ENCODE results near the gene FGD6. TPM values are rescaled to one million over a fixed set of nuclear protein-coding genes. Genes with fewer than 3 reads are reported as not detected.

The FGD6 gene
- total RNA-seq, 2 experiments from 2014 or later, result 0.78 to 1.1 TPM

DNA sequence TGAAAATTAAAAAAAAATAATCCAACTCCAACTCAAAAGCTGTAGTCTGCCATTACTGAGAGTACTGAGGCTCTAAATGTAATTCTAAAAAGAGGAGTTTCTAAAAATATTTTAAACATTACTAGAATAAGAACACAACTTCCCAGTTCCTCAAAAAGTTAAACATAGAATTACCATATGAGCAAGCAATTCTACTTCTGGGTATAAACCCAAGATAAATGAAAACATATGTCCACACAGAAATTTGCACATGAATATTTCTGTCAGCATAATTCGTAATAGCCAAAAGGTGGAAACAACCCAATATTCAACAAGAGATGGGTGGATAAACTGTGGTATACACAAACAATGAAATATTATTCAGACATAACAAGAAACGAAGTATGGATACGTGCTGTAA lies 128.9 kb downstream of the FGD6 start:
- Mint-ChIP-seq H3K27ac (no peak overlapping the region), H3K36me3 (no peaks in the 10 kb centered on the region), H3K9me3 (no peaks in the 10 kb centered on the region), H3K4me1 (ENCODE audit: low read depth) (peaks cover 8% of the 10 kb centered on the region), H3K27me3 (no peaks in the 10 kb centered on the region), H3K4me3 (no peak overlapping the region)
- DNase-seq, result no peak
- intact Hi-C loops (cut with micrococcal nuclease), result no loop called here
- ChIA-PET CTCF (no interaction called here), POLR2A (no interaction called here)

DNA sequence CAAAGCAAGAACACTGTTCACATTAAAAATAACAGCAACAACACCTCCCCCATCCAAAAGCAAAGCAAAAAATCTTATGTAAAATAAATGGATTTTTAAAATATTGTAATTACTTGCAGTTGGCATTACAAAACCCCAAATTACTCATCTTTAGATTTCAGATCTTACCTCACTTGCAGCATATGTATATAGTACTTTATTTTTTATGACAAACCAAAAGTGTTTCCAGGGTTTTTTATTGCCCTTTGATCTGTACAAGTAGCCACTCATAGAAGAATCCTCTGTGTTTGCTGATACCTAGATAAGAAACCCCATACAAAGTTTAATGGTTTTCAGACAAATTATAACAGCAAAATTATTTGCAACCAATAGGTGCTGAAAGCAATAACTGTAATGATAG lies 131.7 kb downstream of the FGD6 start:
- ChIA-PET POLR2A (no interaction called here), CTCF (interaction anchor here (2.0 kb wide), 1 partner anchor 12 kb away, joined by 5 read pairs; the partner anchor contains the start of gene NR2C1)
- H3K4me1 Mint-ChIP-seq (ENCODE audit: low read depth), result peaks cover 8% of the 10 kb centered on the region
- H3K36me3 Mint-ChIP-seq, result no peaks in the 10 kb centered on the region
- no peak overlapping the region for H3K27ac Mint-ChIP-seq
- H3K27me3 Mint-ChIP-seq, result no peaks in the 10 kb centered on the region
- no peaks in the 10 kb centered on the region for H3K9me3 Mint-ChIP-seq
- intact Hi-C loops (cut with micrococcal nuclease), result loop anchor here (1.0 kb wide), 1 partner anchor 18 kb away; no protein-coding TSS in a partner anchor
- no peak overlapping the region for H3K4me3 Mint-ChIP-seq
- no peak for DNase-seq

GRCh38 chr12:95083938-95084337 lies 133.3 kb downstream of the FGD6 start:
- H3K9me3 Mint-ChIP-seq, result no peaks in the 10 kb centered on the region
- ChIA-PET CTCF (no interaction called here), POLR2A (no interaction called here)
- H3K27ac Mint-ChIP-seq, result no peak overlapping the region
- intact Hi-C loops (cut with micrococcal nuclease), result no loop called here
- no peak overlapping the region for H3K4me3 Mint-ChIP-seq
- H3K36me3 Mint-ChIP-seq, result no peaks in the 10 kb centered on the region
- peaks cover 8% of the 10 kb centered on the region for H3K4me1 Mint-ChIP-seq (ENCODE audit: low read depth)
- no peak for DNase-seq
- no peaks in the 10 kb centered on the region for H3K27me3 Mint-ChIP-seq

DNA sequence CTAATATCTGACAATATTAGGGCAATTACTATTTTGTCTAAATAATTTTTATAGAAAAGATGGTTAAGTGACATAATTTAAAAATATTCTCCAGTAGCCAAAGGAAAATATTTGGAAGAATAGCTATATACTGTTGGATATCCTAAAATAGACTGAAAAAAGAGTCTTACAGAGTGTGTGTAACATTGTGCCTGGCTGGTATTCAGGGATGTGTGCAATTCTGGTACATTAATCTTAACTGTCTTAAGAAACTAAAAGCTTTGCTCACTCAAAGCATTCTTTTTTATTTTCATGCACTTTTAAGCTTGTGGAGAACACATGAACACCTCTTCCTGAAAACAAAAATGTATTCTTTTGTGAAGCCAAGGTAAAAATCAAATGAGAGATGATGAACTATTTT lies 133.8 kb downstream of the FGD6 start:
- no peaks in the 10 kb centered on the region for H3K36me3 Mint-ChIP-seq
- no peaks in the 10 kb centered on the region for H3K9me3 Mint-ChIP-seq
- intact Hi-C loops (cut with micrococcal nuclease), result no loop called here
- ChIA-PET POLR2A (no interaction called here), CTCF (no interaction called here)
- no peaks in the 10 kb centered on the region for H3K27me3 Mint-ChIP-seq
- no peak overlapping the region for H3K27ac Mint-ChIP-seq
- H3K4me1 Mint-ChIP-seq (ENCODE audit: low read depth), result peaks cover 8% of the 10 kb centered on the region
- no peak overlapping the region for H3K4me3 Mint-ChIP-seq
- no peak for DNase-seq

- intact Hi-C loops (cut with micrococcal nuclease), result no loop called here
- H3K27ac Mint-ChIP-seq, result no peak overlapping the region
- ChIA-PET POLR2A (no interaction called here), CTCF (no interaction called here)
- H3K4me3 Mint-ChIP-seq, result no peak overlapping the region
- no peak for DNase-seq
- H3K9me3 Mint-ChIP-seq, result no peaks in the 10 kb centered on the region
- H3K4me1 Mint-ChIP-seq (ENCODE audit: low read depth), result peaks cover 6% of the 10 kb centered on the region
- H3K36me3 Mint-ChIP-seq, result peaks cover 4% of the 10 kb centered on the region
- no peaks in the 10 kb centered on the region for H3K27me3 Mint-ChIP-seq
These were observed 139.9 kb downstream of the FGD6 start for GRCh38 chr12:95077341-95077740.

- Mint-ChIP-seq H3K4me3 (no peak overlapping the region), H3K4me1 (ENCODE audit: low read depth) (peaks cover 13% of the 10 kb centered on the region), H3K36me3 (peaks cover 10% of the 10 kb centered on the region), H3K27me3 (no peaks in the 10 kb centered on the region), H3K9me3 (no peaks in the 10 kb centered on the region), H3K27ac (no peak overlapping the region)
- ChIA-PET POLR2A (no interaction called here), CTCF (interaction anchor here (1.4 kb wide), 1 partner anchor 16 kb away, joined by 5 read pairs; no protein-coding TSS in a partner anchor)
- intact Hi-C loops (cut with micrococcal nuclease), result loop anchor here (5.0 kb wide), 1 partner anchor 132 kb away; no protein-coding TSS in a partner anchor
- no peak for DNase-seq
These were observed 142.5 kb downstream of the FGD6 start for GRCh38 chr12:95074766-95075165.

DNA sequence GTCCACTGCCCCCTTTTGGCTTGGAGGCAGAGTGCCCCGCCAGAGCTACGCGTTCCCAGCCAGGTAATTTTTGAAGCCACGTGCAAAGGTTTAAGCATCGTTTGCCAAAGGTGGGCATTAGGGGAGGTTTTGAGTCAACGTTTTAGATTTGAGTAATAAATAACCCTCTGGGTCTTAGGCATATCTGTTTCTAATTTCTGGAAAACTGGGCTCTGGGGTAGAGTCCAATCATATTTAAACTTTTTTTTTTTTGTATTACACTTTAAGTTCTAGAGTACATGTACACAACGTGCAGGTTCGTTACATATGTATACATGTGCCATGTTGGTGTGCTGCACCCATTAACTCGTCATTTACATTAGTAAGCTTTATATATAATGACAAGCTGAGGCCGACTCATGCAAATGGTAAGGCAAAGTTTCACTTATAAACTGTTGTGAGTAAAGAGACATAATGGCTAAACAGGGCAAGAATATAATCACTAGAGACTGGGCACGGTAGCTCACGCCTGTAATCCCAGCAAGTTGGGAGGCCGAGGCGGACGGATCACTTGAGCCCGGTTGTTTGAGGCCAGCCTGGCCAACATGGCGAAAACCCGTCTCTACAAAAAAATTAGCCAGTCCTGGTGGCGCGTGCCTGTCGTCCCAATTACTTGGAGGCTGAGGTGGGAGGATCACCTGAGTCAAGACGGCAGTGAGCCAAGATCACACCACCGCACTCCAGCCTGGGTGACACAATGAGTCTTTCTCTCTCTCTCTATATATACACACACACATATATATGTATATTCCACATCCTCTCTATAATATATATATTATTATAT lies 143.4 kb downstream of the FGD6 start:
- intact Hi-C loops (cut with micrococcal nuclease), result loop anchor here (1.0 to 5.0 kb wide), 6 partner anchors 29 to 961 kb away; partner anchors contain the start of genes FGD6, LTA4H, METAP2 and NDUFA12
- Mint-ChIP-seq H3K9me3 (no peaks in the 10 kb centered on the region), H3K4me3 (peak overlapping the region; percentile 89), H3K27me3 (no peaks in the 10 kb centered on the region), H3K27ac (peak overlapping the region; percentile 89), H3K4me1 (ENCODE audit: low read depth) (peaks cover 18% of the 10 kb centered on the region), H3K36me3 (peaks cover 10% of the 10 kb centered on the region)
- no peak for DNase-seq
- CTCF ChIA-PET, result interaction anchor here (0.6 to 3.1 kb wide), 17 partner anchors 8 to 460 kb away, joined by 3 to 18 read pairs (median 5); partner anchors contain the start of genes FGD6, NDUFA12 and VEZT
- POLR2A ChIA-PET, result interaction anchor here (0.6 to 2.2 kb wide), 7 partner anchors 16 to 430 kb away, joined by 3 to 14 read pairs (median 4); partner anchors contain the start of genes FGD6, METAP2 and VEZT

DNA sequence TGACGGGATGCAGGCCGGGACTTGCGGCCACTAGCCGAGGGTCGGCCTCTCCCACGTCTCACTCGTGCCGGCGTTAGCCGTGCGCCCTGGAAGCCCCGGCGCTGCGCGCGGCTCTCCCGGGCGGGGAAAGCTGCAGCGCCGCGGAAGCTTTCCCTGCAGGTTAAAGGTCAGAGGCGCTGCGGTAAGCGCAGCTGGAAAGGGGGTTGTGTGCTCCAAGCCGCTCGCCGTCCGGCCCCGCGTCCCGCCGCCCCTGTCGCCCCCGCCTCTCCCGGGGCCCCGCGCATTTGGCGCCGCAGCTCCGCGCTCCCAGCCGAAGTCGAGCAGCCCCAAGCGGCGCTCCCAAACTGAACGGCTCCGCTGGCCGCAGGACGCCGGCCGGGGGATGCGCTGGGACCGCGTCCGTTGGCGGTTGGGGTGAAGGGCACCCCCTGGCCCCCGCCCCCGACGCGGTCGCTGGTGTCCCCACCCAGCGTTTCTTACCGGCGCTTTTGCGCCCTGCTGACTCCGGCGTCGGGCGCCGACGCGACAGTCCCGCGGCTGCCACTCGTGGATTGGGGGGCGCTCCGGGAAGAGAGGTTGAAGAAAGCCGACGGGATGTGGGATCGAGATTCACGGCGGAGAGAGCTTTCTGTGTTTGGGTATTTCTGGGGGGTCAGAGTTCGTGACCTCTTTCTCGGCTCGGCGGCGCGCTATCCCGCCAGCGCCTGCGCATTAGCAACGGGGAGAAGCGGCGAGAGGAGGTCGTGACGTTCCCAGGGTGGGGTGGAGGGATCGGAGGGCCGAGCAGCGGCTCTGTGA lies 144.2 kb downstream of the FGD6 start, which contains the start of gene NR2C1:
TSS of gene NR2C1 (minus strand) at position 719 of the 798 bp plus-strand sequence. CDS start 6,234 bp downstream, outside the sequence.
- Mint-ChIP-seq H3K27me3 (no peaks in the 10 kb centered on the region), H3K36me3 (peaks cover 12% of the 10 kb centered on the region), H3K9me3 (no peaks in the 10 kb centered on the region), H3K4me3 (peak within 1 kb of the TSS; percentile 89), H3K27ac (peak within 1 kb of the TSS; percentile 89), H3K4me1 (ENCODE audit: low read depth) (peaks cover 20% of the 10 kb centered on the region)
- POLR2A ChIA-PET, result interaction anchor here (0.5 to 2.2 kb wide), 11 partner anchors 16 to 869 kb away, joined by 3 to 14 read pairs (median 3); partner anchors contain the start of genes FGD6, METAP2, NDUFA12 and VEZT
- intact Hi-C loops (cut with micrococcal nuclease), result loop anchor here (1.0 to 5.0 kb wide), 6 partner anchors 30 to 962 kb away; partner anchors contain the start of genes FGD6, LTA4H, METAP2 and NDUFA12
- DNase-seq, result peak; percentile 96
- CTCF ChIA-PET, result interaction anchor here (0.6 to 3.1 kb wide), 18 partner anchors 9 to 939 kb away, joined by 3 to 18 read pairs (median 4); partner anchors contain the start of genes FGD6, NDUFA12 and VEZT

DNA sequence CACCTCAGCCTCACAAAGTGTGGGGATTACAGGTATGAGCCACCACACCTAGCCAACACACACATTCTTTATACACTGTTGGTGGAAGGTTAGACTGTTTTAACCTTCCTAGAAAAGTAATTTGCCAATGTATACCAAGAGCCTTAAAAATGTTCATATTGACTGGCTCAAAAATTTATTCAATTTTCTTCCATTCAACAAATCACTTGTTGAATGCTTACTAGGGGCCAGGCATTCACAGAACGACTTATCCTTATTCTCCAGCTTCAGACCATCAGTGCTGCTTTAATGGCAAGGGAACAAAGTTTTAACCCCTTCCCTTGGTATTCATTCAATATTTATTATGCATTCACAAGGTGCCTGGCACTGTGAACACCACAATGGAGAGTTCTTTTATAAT lies 146.9 kb downstream of the FGD6 start:
- peaks cover 20% of the 10 kb centered on the region for H3K4me1 Mint-ChIP-seq (ENCODE audit: low read depth)
- H3K9me3 Mint-ChIP-seq, result no peaks in the 10 kb centered on the region
- no peak overlapping the region for H3K4me3 Mint-ChIP-seq
- ChIA-PET POLR2A (no interaction called here), CTCF (no interaction called here)
- no peak overlapping the region for H3K27ac Mint-ChIP-seq
- DNase-seq, result no peak
- no peaks in the 10 kb centered on the region for H3K27me3 Mint-ChIP-seq
- intact Hi-C loops (cut with micrococcal nuclease), result loop anchor here (5.0 kb wide), 1 partner anchor 128 kb away; no protein-coding TSS in a partner anchor
- H3K36me3 Mint-ChIP-seq, result peaks cover 19% of the 10 kb centered on the region

DNA sequence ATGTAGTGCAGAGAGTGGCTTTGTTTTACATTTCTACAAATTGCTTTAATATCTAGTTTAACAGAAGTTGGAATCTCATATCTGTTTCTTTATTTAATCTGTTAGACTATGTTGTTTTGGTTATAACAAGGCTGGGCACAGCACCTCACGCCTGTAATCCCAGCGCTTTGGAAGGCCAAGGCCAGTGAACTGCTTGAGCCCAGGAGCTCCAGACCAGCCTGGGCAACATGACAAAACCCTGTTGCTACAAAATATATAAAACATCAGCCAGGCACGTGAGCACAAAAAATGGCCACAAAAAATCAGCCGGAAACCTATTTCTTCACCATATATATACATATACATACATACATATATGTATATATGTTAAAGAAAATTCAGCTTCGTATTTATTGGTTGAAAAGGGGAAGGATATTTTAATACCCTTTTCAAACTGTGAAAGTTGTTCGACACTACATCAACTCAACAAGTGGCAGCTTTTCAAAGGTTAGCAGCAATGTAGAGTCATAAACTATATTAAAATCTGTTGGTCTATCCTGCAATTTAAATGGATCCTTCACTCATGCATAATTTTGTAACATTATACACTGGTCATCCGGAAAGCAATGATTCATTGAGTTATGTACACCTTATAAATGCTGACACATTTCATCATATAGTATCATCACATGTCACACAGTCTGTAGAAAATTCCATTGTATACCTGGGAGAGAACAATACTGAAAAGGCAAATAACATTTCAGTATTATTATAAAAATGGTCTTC lies 151.0 kb downstream of the FGD6 start:
- ChIA-PET POLR2A (no interaction called here), CTCF (no interaction called here)
- H3K4me3 Mint-ChIP-seq, result no peak overlapping the region
- H3K36me3 Mint-ChIP-seq, result peaks cover 25% of the 10 kb centered on the region
- H3K4me1 Mint-ChIP-seq (ENCODE audit: low read depth), result peaks cover 12% of the 10 kb centered on the region
- no peaks in the 10 kb centered on the region for H3K27me3 Mint-ChIP-seq
- DNase-seq, result no peak
- intact Hi-C loops (cut with micrococcal nuclease), result no loop called here
- H3K9me3 Mint-ChIP-seq, result no peaks in the 10 kb centered on the region
- no peak overlapping the region for H3K27ac Mint-ChIP-seq

DNA sequence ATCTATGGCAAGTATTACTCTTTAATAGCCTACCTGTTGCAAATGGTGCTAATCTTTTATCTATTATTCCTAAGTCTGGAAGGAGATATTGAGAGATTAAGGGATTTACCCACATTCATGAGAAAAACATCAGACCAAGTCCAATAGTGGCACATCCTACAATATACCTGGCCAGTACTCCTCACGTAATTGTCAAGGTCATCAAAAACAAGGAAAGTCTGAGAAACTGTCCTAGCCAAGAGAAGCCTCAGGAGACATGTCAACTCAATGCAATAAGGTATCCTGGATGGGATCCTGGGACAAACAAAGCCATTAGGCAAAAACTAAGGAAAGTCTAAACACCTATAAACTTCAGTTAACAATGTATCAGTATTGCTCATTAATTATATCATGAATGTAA lies 156.3 kb downstream of the FGD6 start:
- H3K9me3 Mint-ChIP-seq, result no peaks in the 10 kb centered on the region
- H3K4me3 Mint-ChIP-seq, result no peak overlapping the region
- H3K27ac Mint-ChIP-seq, result no peak overlapping the region
- H3K27me3 Mint-ChIP-seq, result no peaks in the 10 kb centered on the region
- DNase-seq, result no peak
- POLR2A ChIA-PET, result no interaction called here
- H3K36me3 Mint-ChIP-seq, result peaks cover 25% of the 10 kb centered on the region
- H3K4me1 Mint-ChIP-seq (ENCODE audit: low read depth), result no peaks in the 10 kb centered on the region
- intact Hi-C loops (cut with micrococcal nuclease), result no loop called here
- CTCF ChIA-PET, result no interaction called here

Measured in activated CD4-positive, alpha-beta memory T cell treated with anti-CD3 and anti-CD28 coated beads for 36 hours (primary cell).